HEK293T (cell line): ENCODE measurements around the gene OR10K2.

ENCODE experiments used
- BHLHE40 ChIP-seq: fragments of 450-650 bp; IDR thresholded peaks from 2 replicates; pipeline ENCODE4 v1.6.1; 2016; ENCODE audit warnings: mild to moderate bottlenecking, moderate library complexity, borderline replicate concordance
- CTBP1 ChIP-seq: fragments of 450-650 bp; IDR thresholded peaks from 2 replicates; pipeline ENCODE4 v1.6.1; 2016; ENCODE audit warnings: borderline replicate concordance

- no peak for TF ChIP-seq BHLHE40
- no peak for TF ChIP-seq CTBP1
Observed at GRCh38 chr1:158374860-158375259, 51.2 kb downstream of the OR10K2 start.
